ENCODE data around the gene ZDHHC1. TPM values are rescaled to one million over a fixed set of nuclear protein-coding genes. Genes with fewer than 3 reads are reported as not detected.

The ZDHHC1 gene
- total and polyA plus RNA-seq, 12 donors, result 1.3 to 30.0 (median 12.6) TPM

- TF ChIP-seq POLR2A (IDR thresholded peaks at IDR 0.05), result no peak
- TF ChIP-seq CTCF (IDR thresholded peaks at IDR 0.05), result no peak
- peaks cover 3% of the 10 kb centered on the region for H3K27me3 ChIP-seq
- no peak overlapping the region for H3K4me3 ChIP-seq
- no peak overlapping the region for H3K27ac ChIP-seq
- no peaks in the 10 kb centered on the region for H3K9me3 ChIP-seq (replicated peaks in 1 of 3)
- DNase-seq, result no peak
- peaks cover 5 to 20% of the 10 kb centered on the region in 2 donors for H3K4me1 ChIP-seq (replicated peaks in 1 of 2)
- H3K36me3 ChIP-seq (replicated peaks in 1 of 2), result no peaks in the 10 kb centered on the region
- intact Hi-C loops (cut with DNase I), result no loop called here
- 65 to 78% (median 73%) methylated on average over 7 of the region's 7 CpGs for whole genome bisulfite sequencing, 4 donors
Observed at GRCh38 chr16:67426950-67427349, 10.7 kb upstream of the ZDHHC1 start.

- H3K36me3 ChIP-seq (replicated peaks in 1 of 2), result no peaks in the 10 kb centered on the region
- DNase-seq, result no peak
- TF ChIP-seq CTCF (IDR thresholded peaks at IDR 0.05), result no peak
- no peak for TF ChIP-seq POLR2A (IDR thresholded peaks at IDR 0.05)
- H3K4me3 ChIP-seq, result no peak overlapping the region
- 73 to 82% (median 78%) methylated on average over 6 to 7 of the region's 7 CpGs for WGBS, 4 donors
- intact Hi-C loops (cut with DNase I), result no loop called here
- H3K9me3 ChIP-seq (replicated peaks in 1 of 3), result no peaks in the 10 kb centered on the region
- peaks cover 3% of the 10 kb centered on the region for H3K27me3 ChIP-seq
- H3K27ac ChIP-seq, result no peak overlapping the region
- H3K4me1 ChIP-seq (replicated peaks in 1 of 2), result peaks cover 0 to 13% of the 10 kb centered on the region in 2 donors
Observed at GRCh38 chr16:67426022-67426421, 9.7 kb upstream of the ZDHHC1 start.

GRCh38 chr16:67425580-67425979, 9.3 kb upstream of the ZDHHC1 start:
- no peaks in the 10 kb centered on the region for H3K36me3 ChIP-seq (replicated peaks in 1 of 2)
- peaks cover 3% of the 10 kb centered on the region for H3K27me3 ChIP-seq
- intact Hi-C loops (cut with DNase I), result no loop called here
- no peak for TF ChIP-seq CTCF (IDR thresholded peaks at IDR 0.05)
- no peak for TF ChIP-seq POLR2A (IDR thresholded peaks at IDR 0.05)
- no peak for DNase-seq
- no peaks in the 10 kb centered on the region for H3K9me3 ChIP-seq (replicated peaks in 1 of 3)
- H3K27ac ChIP-seq, result no peak overlapping the region
- WGBS, 4 donors, result 82 to 87% (median 83%) methylated on average over 4 of the region's 4 CpGs
- H3K4me3 ChIP-seq, result no peak overlapping the region
- H3K4me1 ChIP-seq (replicated peaks in 1 of 2), result peaks cover 0 to 10% of the 10 kb centered on the region in 2 donors

GRCh38 chr16:67425061-67425460, 8.8 kb upstream of the ZDHHC1 start:
- no peak for DNase-seq
- Histone ChIP-seq H3K4me3 (no peak overlapping the region), H3K36me3 (replicated peaks in 1 of 2) (no peaks in the 10 kb centered on the region), H3K9me3 (replicated peaks in 1 of 3) (no peaks in the 10 kb centered on the region), H3K4me1 (replicated peaks in 1 of 2) (peaks cover 0 to 4% of the 10 kb centered on the region in 2 donors), H3K27me3 (peaks cover 3% of the 10 kb centered on the region), H3K27ac (no peak overlapping the region)
- TF ChIP-seq CTCF (IDR thresholded peaks at IDR 0.05) (no peak), POLR2A (IDR thresholded peaks at IDR 0.05) (no peak)
- intact Hi-C loops (cut with DNase I), result no loop called here
- 52 to 66% (median 59%) methylated on average over 6 of the region's 6 CpGs for WGBS, 4 donors
